Fibroblast of lung (primary cell): Measurements from ENCODE around the gene SYCN. TPM values are rescaled to one million over a fixed set of nuclear protein-coding genes. Genes with fewer than 3 reads are reported as not detected.

Source experiments
- DNase-seq, 2 donors: peaks; one replicate each; pipeline versions ENCODE4 v3.0.0 to v3.0.0-alpha.2; 2010; ENCODE audit warnings: low read depth in 2 of 2
- H2AFZ ChIP-seq: 2 replicates; pipeline ENCODE4 v1.5.1; 2012; ENCODE audit warnings: low read length, control low read depth, inconsistent platforms
- H3K27ac ChIP-seq: 2 replicates; pipeline ENCODE4 v1.5.1; 2011; ENCODE audit warnings: low read length, control low read depth; ENCODE audit not compliant: insufficient read depth
- H3K27me3 ChIP-seq: 2 replicates; pipeline ENCODE4 v1.5.1; 2011; ENCODE audit warnings: mild to moderate bottlenecking, low read length; ENCODE audit not compliant: control insufficient read depth, insufficient read depth
- H3K36me3 ChIP-seq: 2 replicates; pipeline ENCODE4 v1.5.1; 2011; ENCODE audit warnings: low read length; ENCODE audit not compliant: control insufficient read depth, insufficient read depth
- H3K4me1 ChIP-seq: 2 replicates; pipeline ENCODE4 v1.5.1; 2011; ENCODE audit warnings: low read length; ENCODE audit not compliant: control insufficient read depth, insufficient read depth; ENCODE audit errors: extremely low read depth
- H3K4me2 ChIP-seq: 2 replicates; pipeline ENCODE4 v1.5.1; 2011; ENCODE audit warnings: low read length, control low read depth; ENCODE audit not compliant: insufficient read depth; ENCODE audit errors: extremely low read depth
- H3K4me3 ChIP-seq, 4 experiments: fragments of 200-600 bp in 1 of 4; sonication (generic) in 1 of 4; replicated peaks in 1 of 4; 2 replicates each; pipeline ENCODE4 v1.5.1; 2011 to 2016; ENCODE audit warnings: low read length in 4 of 4, low read depth in 3 of 4, mild to moderate bottlenecking in 3 of 4, control low read depth in 2 of 4, inconsistent platforms in 1 of 4, mixed read lengths in 1 of 4; ENCODE audit not compliant: insufficient read depth in 1 of 4; ENCODE audit errors: control extremely low read depth in 1 of 4
- H3K79me2 ChIP-seq: 2 replicates; pipeline ENCODE4 v1.5.1; 2012; ENCODE audit warnings: mild to moderate bottlenecking, low read length, inconsistent platforms; ENCODE audit not compliant: control insufficient read depth, insufficient read depth
- H3K9ac ChIP-seq: 2 replicates; pipeline ENCODE4 v1.5.1; 2011; ENCODE audit warnings: mild to moderate bottlenecking, low read length, control low read depth; ENCODE audit not compliant: insufficient read depth
- H3K9me3 ChIP-seq: 2 replicates; pipeline ENCODE4 v1.5.1; 2012; ENCODE audit warnings: low read depth, low read length; ENCODE audit not compliant: control insufficient read depth, insufficient read depth
- H4K20me1 ChIP-seq: 2 replicates; pipeline ENCODE4 v1.5.1; 2011; ENCODE audit warnings: low read length; ENCODE audit not compliant: control insufficient read depth, insufficient read depth; ENCODE audit errors: extremely low read depth
- EZH2 ChIP-seq: IDR thresholded peaks from 2 replicates; pipeline ENCODE4 v1.5.1; 2012; ENCODE audit warnings: low read length, control low read depth, mild to moderate bottlenecking; ENCODE audit errors: missing control alignments
- polyA plus RNA-seq, 2 donors: library from polyadenylated mRNA; depleted of rRNA in 1 of 2; stranded (reverse) in 1 of 2; unstranded in 1 of 2; fragments of >200 nt; gene quantifications; 2 replicates each; pipeline ENCODE4 v1.2.1, GENCODE V29; 2011 to 2012; ENCODE audit warnings: missing spikeins in 1 of 2
- total RNA-seq: library from RNA; depleted of rRNA; stranded (reverse); fragments of >200 nt; gene quantifications from 2 replicates; pipeline ENCODE4 v1.2.1, GENCODE V29; 2014
- TF ChIP-seq, protein P1 (sequence below), 2 donors: IDR thresholded peaks in 1 of 2; conservative IDR thresholded peaks in 1 of 2; 1 replicate in 1 of 2; 2 replicates in 1 of 2; pipeline ENCODE4 v1.5.1; 2011 to 2012; ENCODE audit warnings: low read length in 2 of 2, control low read depth in 1 of 2, inconsistent platforms in 1 of 2, low read depth in 1 of 2, mild to moderate bottlenecking in 1 of 2

Gene SYCN
- total and polyA plus RNA-seq, 2 donors (not counting 1 experiment from before 2014, with no cell fraction given) = not detected

DNA sequence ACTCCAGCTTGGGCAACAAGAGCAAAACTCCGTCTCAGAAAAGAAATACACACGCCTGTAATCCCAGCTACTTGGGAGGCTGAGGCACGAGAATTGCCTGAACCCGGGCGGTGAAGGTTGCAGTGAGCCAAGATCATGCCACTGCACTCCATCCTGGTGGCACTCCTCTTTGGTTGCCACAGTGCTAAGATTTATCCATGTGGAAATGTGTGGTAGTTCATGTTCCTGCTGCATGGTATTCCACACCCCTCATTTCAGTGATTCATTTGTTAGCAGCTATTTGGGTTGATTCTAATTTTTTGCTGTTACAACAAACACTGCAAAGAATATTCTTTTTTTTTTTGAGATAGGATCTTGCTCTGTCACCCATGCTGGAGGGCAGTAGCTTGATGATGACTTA lies 28.6 kb upstream of the SYCN start:
- Histone ChIP-seq H2AFZ (no peak overlapping the region), H3K27ac (no peak overlapping the region), H3K9me3 (no peaks in the 10 kb centered on the region), H3K9ac (no peak overlapping the region), H3K4me3 (no peak overlapping the region), H3K36me3 (no peaks in the 10 kb centered on the region), H3K27me3 (peaks cover 4% of the 10 kb centered on the region), H3K4me2 (no peak overlapping the region), H4K20me1 (no peaks in the 10 kb centered on the region), H3K4me1 (no peaks in the 10 kb centered on the region), H3K79me2 (no peaks in the 10 kb centered on the region)
- DNase-seq = no peak
- TF ChIP-seq, protein P1, sequence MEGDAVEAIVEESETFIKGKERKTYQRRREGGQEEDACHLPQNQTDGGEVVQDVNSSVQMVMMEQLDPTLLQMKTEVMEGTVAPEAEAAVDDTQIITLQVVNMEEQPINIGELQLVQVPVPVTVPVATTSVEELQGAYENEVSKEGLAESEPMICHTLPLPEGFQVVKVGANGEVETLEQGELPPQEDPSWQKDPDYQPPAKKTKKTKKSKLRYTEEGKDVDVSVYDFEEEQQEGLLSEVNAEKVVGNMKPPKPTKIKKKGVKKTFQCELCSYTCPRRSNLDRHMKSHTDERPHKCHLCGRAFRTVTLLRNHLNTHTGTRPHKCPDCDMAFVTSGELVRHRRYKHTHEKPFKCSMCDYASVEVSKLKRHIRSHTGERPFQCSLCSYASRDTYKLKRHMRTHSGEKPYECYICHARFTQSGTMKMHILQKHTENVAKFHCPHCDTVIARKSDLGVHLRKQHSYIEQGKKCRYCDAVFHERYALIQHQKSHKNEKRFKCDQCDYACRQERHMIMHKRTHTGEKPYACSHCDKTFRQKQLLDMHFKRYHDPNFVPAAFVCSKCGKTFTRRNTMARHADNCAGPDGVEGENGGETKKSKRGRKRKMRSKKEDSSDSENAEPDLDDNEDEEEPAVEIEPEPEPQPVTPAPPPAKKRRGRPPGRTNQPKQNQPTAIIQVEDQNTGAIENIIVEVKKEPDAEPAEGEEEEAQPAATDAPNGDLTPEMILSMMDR (conservative IDR thresholded peaks at IDR 0.05 in 1 of 2, IDR thresholded peaks at IDR 0.05 in 1 of 2; ENCODE audit: low read depth in 1 of 2, low read length in 2 of 2) = no peak
- TF ChIP-seq EZH2 = no peak

DNA sequence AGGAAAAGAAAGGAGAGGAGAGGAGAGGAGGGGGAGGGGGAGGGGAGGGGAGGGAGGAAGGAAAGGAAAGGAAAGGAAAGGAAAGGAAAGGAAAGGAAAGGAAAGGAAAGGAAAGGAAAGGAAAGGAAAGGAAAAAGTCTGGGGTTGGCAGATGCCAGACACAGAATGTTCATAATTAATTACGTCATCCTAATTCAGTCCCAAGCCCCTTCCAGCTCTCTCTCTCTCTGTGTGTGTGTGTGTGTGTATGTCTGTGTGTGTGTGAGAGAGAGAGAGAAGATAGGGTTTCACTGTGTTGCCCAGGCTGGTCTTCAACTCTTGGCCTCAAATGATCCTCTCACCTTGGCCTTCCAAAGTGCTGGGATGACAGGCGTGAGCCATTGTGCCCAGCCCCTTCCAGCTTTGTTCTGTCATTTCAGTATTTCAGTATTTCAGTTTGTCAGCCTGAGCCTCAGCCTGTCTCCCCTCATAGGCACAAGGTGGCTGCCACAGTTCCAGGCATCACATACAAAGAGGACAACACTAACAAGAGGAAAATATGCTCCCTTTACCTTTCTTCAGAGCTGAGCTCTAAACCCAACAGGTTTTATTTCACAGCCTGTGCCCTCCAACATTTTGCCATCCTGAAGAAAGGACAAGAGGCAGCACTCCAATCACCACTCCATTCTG lies 26.2 kb upstream of the SYCN start:
- Histone ChIP-seq H4K20me1 (no peaks in the 10 kb centered on the region), H3K9ac (no peak overlapping the region), H3K4me1 (no peaks in the 10 kb centered on the region), H3K4me3 (no peak overlapping the region), H3K9me3 (no peaks in the 10 kb centered on the region), H3K27ac (no peak overlapping the region), H3K79me2 (no peaks in the 10 kb centered on the region), H2AFZ (no peak overlapping the region), H3K27me3 (peaks cover 4% of the 10 kb centered on the region), H3K4me2 (no peak overlapping the region), H3K36me3 (no peaks in the 10 kb centered on the region)
- no peak for DNase-seq
- TF ChIP-seq, protein P1 (conservative IDR thresholded peaks at IDR 0.05 in 1 of 2, IDR thresholded peaks at IDR 0.05 in 1 of 2; ENCODE audit: low read depth in 1 of 2, low read length in 2 of 2) = no peak
- TF ChIP-seq EZH2 = no peak

DNA sequence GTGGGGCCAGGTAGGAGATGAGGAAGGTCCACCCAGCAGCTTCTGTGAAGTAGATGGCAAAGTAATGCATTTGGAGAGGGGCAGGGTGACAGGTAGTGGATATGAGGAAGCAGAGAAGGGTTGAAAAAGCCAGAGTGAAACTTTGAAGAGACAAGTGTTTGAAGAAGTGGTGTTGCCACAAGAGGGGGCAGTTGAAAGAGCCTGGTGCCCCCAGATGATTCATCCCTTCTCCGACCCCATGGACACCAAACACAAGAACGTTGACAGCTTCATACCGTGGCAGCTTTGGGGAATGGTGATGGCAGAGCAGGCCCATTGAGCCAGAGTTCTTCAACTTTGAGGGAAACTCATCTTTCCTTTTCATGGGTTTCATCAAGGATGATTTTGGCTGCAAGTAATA lies 20.8 kb upstream of the SYCN start:
- Histone ChIP-seq H3K4me1 (no peaks in the 10 kb centered on the region), H3K27me3 (peaks cover 2% of the 10 kb centered on the region), H3K9ac (no peak overlapping the region), H3K36me3 (no peaks in the 10 kb centered on the region), H3K9me3 (no peaks in the 10 kb centered on the region), H2AFZ (no peak overlapping the region), H3K79me2 (no peaks in the 10 kb centered on the region), H3K4me3 (no peak overlapping the region), H3K4me2 (no peak overlapping the region), H3K27ac (no peak overlapping the region), H4K20me1 (no peaks in the 10 kb centered on the region)
- TF ChIP-seq, protein P1 (conservative IDR thresholded peaks at IDR 0.05 in 1 of 2, IDR thresholded peaks at IDR 0.05 in 1 of 2; ENCODE audit: low read depth in 1 of 2, low read length in 2 of 2) = no peak
- TF ChIP-seq EZH2 = no peak
- no peak for DNase-seq
